ENCODE results near the gene SLC38A1.
"Not testable (repeated sequence)": the region's sequence is repeated elsewhere in the genome, so short reads cannot be mapped to it uniquely, and the experiment has no call there.

Gene SLC38A1

DNA sequence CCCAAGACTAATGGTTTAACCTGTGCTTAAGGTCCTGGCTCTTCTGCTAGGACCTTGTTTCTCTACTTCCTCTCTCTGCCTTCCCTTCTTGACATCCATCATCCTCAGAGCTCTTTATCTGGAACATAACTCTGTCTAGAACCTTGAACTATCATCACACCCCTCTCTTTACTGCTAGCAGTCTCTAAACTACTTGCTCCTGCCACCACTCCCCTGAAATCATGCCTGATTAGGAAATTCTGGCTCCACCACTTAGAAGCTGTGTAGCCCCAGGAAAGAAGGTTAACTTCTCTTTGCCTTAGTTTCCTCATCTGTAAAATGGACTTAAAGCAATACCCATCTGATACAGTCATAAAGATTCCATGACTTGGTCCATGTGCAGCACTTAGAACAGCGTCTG, 9.1 kb downstream of the SLC38A1 start:
- no peak for DNase-seq (ENCODE audit: low read depth)
- H3K4me3 ChIP-seq (ENCODE audit: control insufficient read depth, low read depth, low read length) = no peak overlapping the region
- TF ChIP-seq, protein P1, sequence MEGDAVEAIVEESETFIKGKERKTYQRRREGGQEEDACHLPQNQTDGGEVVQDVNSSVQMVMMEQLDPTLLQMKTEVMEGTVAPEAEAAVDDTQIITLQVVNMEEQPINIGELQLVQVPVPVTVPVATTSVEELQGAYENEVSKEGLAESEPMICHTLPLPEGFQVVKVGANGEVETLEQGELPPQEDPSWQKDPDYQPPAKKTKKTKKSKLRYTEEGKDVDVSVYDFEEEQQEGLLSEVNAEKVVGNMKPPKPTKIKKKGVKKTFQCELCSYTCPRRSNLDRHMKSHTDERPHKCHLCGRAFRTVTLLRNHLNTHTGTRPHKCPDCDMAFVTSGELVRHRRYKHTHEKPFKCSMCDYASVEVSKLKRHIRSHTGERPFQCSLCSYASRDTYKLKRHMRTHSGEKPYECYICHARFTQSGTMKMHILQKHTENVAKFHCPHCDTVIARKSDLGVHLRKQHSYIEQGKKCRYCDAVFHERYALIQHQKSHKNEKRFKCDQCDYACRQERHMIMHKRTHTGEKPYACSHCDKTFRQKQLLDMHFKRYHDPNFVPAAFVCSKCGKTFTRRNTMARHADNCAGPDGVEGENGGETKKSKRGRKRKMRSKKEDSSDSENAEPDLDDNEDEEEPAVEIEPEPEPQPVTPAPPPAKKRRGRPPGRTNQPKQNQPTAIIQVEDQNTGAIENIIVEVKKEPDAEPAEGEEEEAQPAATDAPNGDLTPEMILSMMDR (IDR thresholded peaks at IDR 0.05; ENCODE audit: control insufficient read depth, insufficient read depth, low read depth, low read length, missing control alignments) = no peak

DNA sequence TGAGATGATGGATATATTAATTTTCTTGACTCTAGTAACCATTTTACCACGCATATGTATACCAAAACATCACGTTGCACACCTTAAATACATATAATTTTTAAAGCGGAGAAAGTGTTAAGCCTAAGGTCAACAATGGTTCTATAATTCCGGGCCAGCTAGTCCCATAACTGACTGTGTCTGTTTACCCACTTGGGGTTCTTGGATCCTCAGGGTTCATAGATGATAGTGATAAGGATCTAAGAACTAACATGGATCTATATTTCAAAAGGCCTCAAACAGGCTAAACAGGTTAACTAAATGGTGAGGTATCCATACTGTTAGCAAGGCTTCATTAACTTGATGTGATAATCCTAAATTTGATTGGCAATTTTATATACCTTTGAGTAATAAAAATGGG, 9.8 kb downstream of the SLC38A1 start:
- TF ChIP-seq, protein P1 (IDR thresholded peaks at IDR 0.05; ENCODE audit: control insufficient read depth, insufficient read depth, low read depth, low read length, missing control alignments) = no peak
- DNase-seq (ENCODE audit: low read depth) = no peak
- H3K4me3 ChIP-seq (ENCODE audit: control insufficient read depth, low read depth, low read length) = no peak overlapping the region

GRCh38 chr12:46258129-46258528, 10.7 kb downstream of the SLC38A1 start:
- no peak for DNase-seq (ENCODE audit: low read depth)
- no peak overlapping the region for H3K4me3 ChIP-seq (ENCODE audit: control insufficient read depth, low read depth, low read length)
- TF ChIP-seq, protein P1 (IDR thresholded peaks at IDR 0.05; ENCODE audit: control insufficient read depth, insufficient read depth, low read depth, low read length, missing control alignments) = no peak

GRCh38 chr12:46256942-46257341, 11.9 kb downstream of the SLC38A1 start:
- DNase-seq (ENCODE audit: low read depth) = no peak
- no peak overlapping the region for H3K4me3 ChIP-seq (ENCODE audit: control insufficient read depth, low read depth, low read length)
- TF ChIP-seq, protein P1 (IDR thresholded peaks at IDR 0.05; ENCODE audit: control insufficient read depth, insufficient read depth, low read depth, low read length, missing control alignments) = no peak

DNA sequence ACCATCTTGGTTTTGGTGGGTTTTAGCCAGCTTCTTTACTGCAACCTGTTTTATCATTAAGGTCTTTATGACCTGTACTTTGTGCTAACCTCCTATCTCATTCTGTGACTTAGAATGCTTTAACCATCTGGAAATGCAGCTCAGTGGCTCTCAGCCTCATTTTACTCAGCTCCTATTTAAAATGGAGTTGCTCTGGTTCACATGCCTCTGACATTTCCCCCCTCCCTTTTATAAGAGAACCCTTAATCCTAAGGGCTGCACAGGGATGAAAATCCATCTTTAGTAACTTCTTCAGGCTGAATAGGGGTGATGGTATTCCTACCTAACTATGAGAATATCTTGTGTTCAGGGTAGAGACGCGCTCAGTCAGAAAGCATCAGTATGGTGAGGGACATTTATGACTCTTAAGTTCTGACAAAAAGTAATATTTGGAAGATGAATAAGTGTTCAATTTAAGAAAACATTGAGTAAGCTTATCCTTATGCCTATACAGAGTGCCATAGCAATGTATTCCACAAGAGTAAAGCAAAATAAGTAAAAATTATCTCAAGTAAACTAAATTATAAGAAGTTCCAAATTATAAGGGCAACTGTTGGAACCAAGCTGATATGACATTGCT, 15.2 kb downstream of the SLC38A1 start:
- H3K4me3 ChIP-seq (ENCODE audit: control insufficient read depth, low read depth, low read length) = no peak overlapping the region
- DNase-seq (ENCODE audit: low read depth) = no peak
- TF ChIP-seq, protein P1 (IDR thresholded peaks at IDR 0.05; ENCODE audit: control insufficient read depth, insufficient read depth, low read depth, low read length, missing control alignments) = no peak

DNA sequence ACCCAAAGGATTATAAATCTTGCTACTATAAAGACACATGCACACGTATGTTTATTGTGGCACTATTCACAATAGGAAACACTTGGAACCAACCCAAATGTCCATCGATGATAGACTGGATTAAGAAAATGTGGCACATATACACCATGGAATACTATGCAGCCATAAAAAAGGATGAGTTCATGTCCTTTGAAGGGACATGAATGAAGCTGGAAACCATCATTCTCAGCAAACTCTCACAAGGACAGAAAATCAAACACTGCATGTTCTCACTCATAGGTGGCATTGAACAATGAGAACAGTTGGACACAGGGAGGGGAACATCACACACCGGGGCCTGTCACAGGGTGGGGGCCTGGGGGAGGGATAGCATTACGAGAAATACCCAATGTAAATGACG, 16.8 kb downstream of the SLC38A1 start:
- not testable (repeated sequence) for H3K4me3 ChIP-seq (ENCODE audit: control insufficient read depth, low read depth, low read length); DNase-seq (ENCODE audit: low read depth)

- not testable (repeated sequence) for H3K4me3 ChIP-seq (ENCODE audit: control insufficient read depth, low read depth, low read length); DNase-seq (ENCODE audit: low read depth)
Measured at GRCh38 chr12:46249960-46250359, 18.9 kb downstream of the SLC38A1 start.
